Stimulated activated CD4-positive, alpha-beta T cell treated with anti-CD3 and anti-CD28 coated beads, Interleukin-4, amount 100 ng/mL, for 24 hours (primary cell): Measurements from ENCODE around the gene NINJ2.
A peak's percentile ranks its signal among the peaks of the same experiment; 100 is the strongest.
"Not testable (repeated sequence)": the region's sequence is repeated elsewhere in the genome, so short reads cannot be mapped to it uniquely, and the experiment has no call there.

Experiments used
- DNase-seq: peaks from one replicate; pipeline ENCODE4 v3.0.0-alpha.2; 2020

The NINJ2 gene

GRCh38 chr12:639988-640387 lies 23.3 kb downstream of the NINJ2 start:
- no peak for DNase-seq

GRCh38 chr12:639566-639965 lies 23.7 kb downstream of the NINJ2 start:
- peak; percentile 40 for DNase-seq

- no peak for DNase-seq
Observed at GRCh38 chr12:638953-639557, 24.2 kb downstream of the NINJ2 start.

- no peak for DNase-seq
Observed at GRCh38 chr12:636632-637031, 26.6 kb downstream of the NINJ2 start.

GRCh38 chr12:633731-634130 lies 29.5 kb downstream of the NINJ2 start:
- DNase-seq = no peak

- DNase-seq = no peak
Observed at GRCh38 chr12:632102-632696, 31.0 kb downstream of the NINJ2 start.

GRCh38 chr12:630656-631632 lies 32.3 kb downstream of the NINJ2 start:
- peak; percentile 70 for DNase-seq

GRCh38 chr12:628742-629078 lies 34.5 kb downstream of the NINJ2 start:
- DNase-seq = not testable (repeated sequence)

- DNase-seq = no peak
Observed at GRCh38 chr12:627863-628741, 35.1 kb downstream of the NINJ2 start.

GRCh38 chr12:627285-627684 lies 36.0 kb downstream of the NINJ2 start:
- DNase-seq = no peak

- no peak for DNase-seq
Observed at GRCh38 chr12:625998-626397, 37.2 kb downstream of the NINJ2 start.

GRCh38 chr12:623865-624372 lies 39.3 kb downstream of the NINJ2 start:
- no peak for DNase-seq

GRCh38 chr12:623172-623864 lies 39.9 kb downstream of the NINJ2 start:
- no peak for DNase-seq

GRCh38 chr12:622416-622815 lies 40.8 kb downstream of the NINJ2 start:
- DNase-seq = peak; percentile 22

- no peak for DNase-seq
Observed at GRCh38 chr12:619346-619745, 43.9 kb downstream of the NINJ2 start.

GRCh38 chr12:618605-619004 lies 44.6 kb downstream of the NINJ2 start:
- DNase-seq = no peak

- DNase-seq = no peak
Observed at GRCh38 chr12:617304-617915, 45.8 kb downstream of the NINJ2 start.

- no peak for DNase-seq
Observed at GRCh38 chr12:615620-616019, 47.6 kb downstream of the NINJ2 start.

GRCh38 chr12:614411-614970 lies 48.8 kb downstream of the NINJ2 start:
- DNase-seq = peak; percentile 36

GRCh38 chr12:613996-614395 lies 49.2 kb downstream of the NINJ2 start:
- DNase-seq = no peak

GRCh38 chr12:612886-613285 lies 50.4 kb downstream of the NINJ2 start:
- no peak for DNase-seq
